ENCODE measurements around the gene SLC9A2.

SLC9A2 gene

DNA sequence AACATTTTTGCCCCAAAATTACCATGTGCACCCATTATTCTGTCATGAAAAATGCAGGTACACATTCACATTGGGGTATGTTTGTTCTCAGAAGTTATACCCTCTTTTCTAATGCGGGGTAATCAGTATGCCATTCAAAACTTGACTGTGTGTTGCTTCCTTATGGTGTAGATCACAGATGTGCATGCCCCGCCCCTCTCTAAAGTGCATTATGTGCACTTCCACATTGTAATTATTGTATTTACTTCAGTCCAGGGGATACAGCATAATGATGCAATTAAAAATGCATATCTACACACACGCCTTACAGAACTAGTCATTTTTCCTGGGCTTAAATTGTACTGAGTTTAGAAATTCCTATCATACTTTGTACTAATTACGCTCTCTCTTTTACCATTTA is 48.8 kb downstream of the SLC9A2 start:
- Mint-ChIP-seq H3K4me1 (ENCODE audit: low read depth in 2 of 2) (no peaks in the 10 kb centered on the region), H3K27ac (no peak overlapping the region), H3K4me3 (no peak overlapping the region), H3K9me3 (no peaks in the 10 kb centered on the region), H3K36me3 (ENCODE audit: insufficient read depth) (no peaks in the 10 kb centered on the region), H3K27me3 (peaks cover 29 to 31% of the 10 kb centered on the region in 2 donors)
- ATAC-seq (replicated peaks) (no peak), DNase-seq (no peak)

DNA sequence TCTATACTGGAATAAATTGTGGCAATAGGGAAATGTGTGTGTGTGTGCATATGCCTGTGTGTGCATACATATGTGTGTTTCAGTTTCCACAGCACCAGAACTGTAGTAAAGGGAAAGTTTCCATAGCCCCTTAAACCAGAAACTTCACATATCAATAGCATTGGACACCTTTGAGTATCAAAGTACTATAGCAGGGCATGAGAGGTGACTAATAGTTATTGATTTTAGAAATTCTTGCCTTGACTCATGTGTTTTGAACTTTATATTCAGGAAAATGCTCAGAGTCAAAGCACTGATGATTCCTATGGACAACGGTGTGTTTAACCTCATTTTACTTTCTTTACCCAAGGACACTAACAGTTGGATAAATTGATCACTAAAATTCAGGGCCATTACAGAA is 50.0 kb downstream of the SLC9A2 start:
- Mint-ChIP-seq H3K4me3 (no peak overlapping the region), H3K27me3 (peaks cover 31% of the 10 kb centered on the region in 2 donors), H3K9me3 (no peaks in the 10 kb centered on the region), H3K36me3 (ENCODE audit: insufficient read depth) (no peaks in the 10 kb centered on the region), H3K27ac (no peak overlapping the region), H3K4me1 (ENCODE audit: low read depth in 2 of 2) (no peaks in the 10 kb centered on the region)
- DNase-seq (no peak), ATAC-seq (replicated peaks) (no peak)

DNA sequence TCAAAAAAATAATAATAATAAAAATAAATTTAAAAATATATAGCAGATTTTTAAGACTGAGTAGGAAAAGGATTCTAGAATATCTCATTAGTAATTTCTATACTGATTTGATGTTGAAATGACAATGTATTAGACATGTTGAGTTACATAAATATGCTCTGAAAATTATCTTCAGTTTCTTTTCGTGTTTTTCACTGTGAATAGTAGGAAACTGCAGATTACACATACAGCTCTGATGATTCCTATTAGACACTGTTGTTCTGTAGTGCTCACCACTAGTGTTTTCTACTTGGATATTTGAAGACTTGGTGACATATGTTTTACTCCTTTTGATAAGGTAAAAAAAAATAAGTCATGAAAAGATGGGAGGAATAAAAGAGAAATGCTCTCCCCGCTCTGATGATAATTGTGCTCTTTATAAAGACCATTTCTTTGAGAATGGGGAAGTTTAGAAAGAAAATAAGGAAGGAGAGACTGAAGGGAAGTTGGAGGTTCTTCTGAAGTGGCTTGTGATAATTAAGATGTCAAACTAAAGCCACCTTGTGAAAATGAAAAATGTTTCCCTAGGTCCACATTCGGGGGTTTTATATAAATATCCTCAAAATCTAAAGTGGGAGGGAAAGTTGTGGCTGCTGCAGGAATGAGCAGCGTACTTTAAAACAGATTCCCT is 52.9 kb downstream of the SLC9A2 start:
- H3K9me3 Mint-ChIP-seq, result no peaks in the 10 kb centered on the region
- H3K27me3 Mint-ChIP-seq, result peaks cover 39% of the 10 kb centered on the region in 2 donors
- DNase-seq (no peak), ATAC-seq (replicated peaks) (no peak)
- peaks cover 3% of the 10 kb centered on the region for H3K36me3 Mint-ChIP-seq (ENCODE audit: insufficient read depth)
- H3K27ac Mint-ChIP-seq, result no peak overlapping the region
- H3K4me3 Mint-ChIP-seq, result no peak overlapping the region
- H3K4me1 Mint-ChIP-seq (ENCODE audit: low read depth in 2 of 2), result no peaks in the 10 kb centered on the region

- H3K4me3 Mint-ChIP-seq, result no peak overlapping the region
- no peak overlapping the region for H3K27ac Mint-ChIP-seq
- no peak for DNase-seq
- no peak for ATAC-seq (replicated peaks)
- no peaks in the 10 kb centered on the region for H3K9me3 Mint-ChIP-seq
- peaks cover 3% of the 10 kb centered on the region for H3K36me3 Mint-ChIP-seq (ENCODE audit: insufficient read depth)
- H3K4me1 Mint-ChIP-seq (ENCODE audit: low read depth in 2 of 2), result no peaks in the 10 kb centered on the region
- peaks cover 22 to 37% of the 10 kb centered on the region in 2 donors for H3K27me3 Mint-ChIP-seq
Observed at GRCh38 chr2:102674370-102674769, 55.0 kb downstream of the SLC9A2 start.

- no peak for DNase-seq
- H3K4me3 Mint-ChIP-seq, result no peak overlapping the region
- H3K36me3 Mint-ChIP-seq (ENCODE audit: insufficient read depth), result peaks cover 3% of the 10 kb centered on the region
- H3K4me1 Mint-ChIP-seq (ENCODE audit: low read depth in 2 of 2), result no peaks in the 10 kb centered on the region
- no peaks in the 10 kb centered on the region for H3K9me3 Mint-ChIP-seq
- no peak overlapping the region for H3K27ac Mint-ChIP-seq
- H3K27me3 Mint-ChIP-seq, result peaks cover 18 to 37% of the 10 kb centered on the region in 2 donors
- ATAC-seq (replicated peaks), result no peak
Observed at GRCh38 chr2:102674836-102675235, 55.5 kb downstream of the SLC9A2 start.

DNA sequence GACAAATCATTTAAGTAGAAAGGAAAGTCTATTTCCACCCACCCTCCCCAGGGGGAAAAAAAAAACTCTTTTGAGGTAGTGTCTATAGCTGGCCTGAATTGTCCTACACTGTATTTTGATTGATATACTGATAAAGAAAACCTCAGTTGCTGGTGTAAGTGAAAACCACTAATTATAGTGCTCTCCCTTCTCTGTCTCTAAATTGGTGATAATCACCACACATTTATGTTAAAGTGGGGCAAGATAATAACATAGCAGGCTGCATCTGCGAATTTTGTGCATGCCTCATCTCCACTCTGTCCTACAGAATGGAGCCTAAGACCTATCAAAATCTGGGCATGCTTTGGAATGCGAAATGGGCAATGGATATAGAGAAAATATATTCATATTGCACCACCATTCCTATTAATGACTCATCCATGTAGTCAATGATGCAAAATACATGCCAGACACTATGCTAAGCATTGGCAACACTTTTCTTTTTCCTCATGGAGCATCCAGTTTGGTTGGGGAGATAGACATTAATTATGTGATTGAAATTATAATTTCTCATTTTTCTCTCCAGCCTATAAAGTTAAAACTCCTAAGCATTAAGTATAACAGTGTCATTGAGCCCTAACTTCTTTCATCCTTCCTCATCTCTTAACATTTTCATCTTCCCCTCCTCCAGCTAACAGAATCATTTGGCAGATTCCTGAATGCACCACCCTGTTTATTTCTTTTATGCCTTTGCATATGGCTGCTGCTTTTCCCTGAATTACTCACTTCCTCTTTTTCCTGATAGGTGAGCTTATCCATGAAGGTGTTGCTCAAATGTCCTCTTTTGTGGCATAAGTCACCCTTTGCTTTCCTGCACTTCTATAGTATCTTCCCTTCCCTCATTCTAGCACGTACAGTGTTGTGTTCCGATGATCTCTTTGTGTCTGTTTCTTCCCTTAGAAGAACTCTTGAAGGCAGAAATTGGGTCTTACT is 58.2 kb downstream of the SLC9A2 start:
- ATAC-seq (replicated peaks), result no peak
- no peaks in the 10 kb centered on the region for H3K9me3 Mint-ChIP-seq
- no peak overlapping the region for H3K4me3 Mint-ChIP-seq
- no peak overlapping the region for H3K27ac Mint-ChIP-seq
- H3K27me3 Mint-ChIP-seq, result peaks cover 33% of the 10 kb centered on the region in 2 donors
- peaks cover 3% of the 10 kb centered on the region for H3K36me3 Mint-ChIP-seq (ENCODE audit: insufficient read depth)
- H3K4me1 Mint-ChIP-seq (ENCODE audit: low read depth in 2 of 2), result no peaks in the 10 kb centered on the region
- DNase-seq, result no peak

GRCh38 chr2:102678442-102678841 is 59.1 kb downstream of the SLC9A2 start:
- no peak for ATAC-seq (replicated peaks)
- Mint-ChIP-seq H3K27ac (no peak overlapping the region), H3K4me3 (no peak overlapping the region), H3K27me3 (peaks cover 33 to 34% of the 10 kb centered on the region in 2 donors), H3K36me3 (ENCODE audit: insufficient read depth) (peaks cover 3% of the 10 kb centered on the region), H3K4me1 (ENCODE audit: low read depth in 2 of 2) (no peaks in the 10 kb centered on the region), H3K9me3 (no peaks in the 10 kb centered on the region)
- DNase-seq, result no peak

DNA sequence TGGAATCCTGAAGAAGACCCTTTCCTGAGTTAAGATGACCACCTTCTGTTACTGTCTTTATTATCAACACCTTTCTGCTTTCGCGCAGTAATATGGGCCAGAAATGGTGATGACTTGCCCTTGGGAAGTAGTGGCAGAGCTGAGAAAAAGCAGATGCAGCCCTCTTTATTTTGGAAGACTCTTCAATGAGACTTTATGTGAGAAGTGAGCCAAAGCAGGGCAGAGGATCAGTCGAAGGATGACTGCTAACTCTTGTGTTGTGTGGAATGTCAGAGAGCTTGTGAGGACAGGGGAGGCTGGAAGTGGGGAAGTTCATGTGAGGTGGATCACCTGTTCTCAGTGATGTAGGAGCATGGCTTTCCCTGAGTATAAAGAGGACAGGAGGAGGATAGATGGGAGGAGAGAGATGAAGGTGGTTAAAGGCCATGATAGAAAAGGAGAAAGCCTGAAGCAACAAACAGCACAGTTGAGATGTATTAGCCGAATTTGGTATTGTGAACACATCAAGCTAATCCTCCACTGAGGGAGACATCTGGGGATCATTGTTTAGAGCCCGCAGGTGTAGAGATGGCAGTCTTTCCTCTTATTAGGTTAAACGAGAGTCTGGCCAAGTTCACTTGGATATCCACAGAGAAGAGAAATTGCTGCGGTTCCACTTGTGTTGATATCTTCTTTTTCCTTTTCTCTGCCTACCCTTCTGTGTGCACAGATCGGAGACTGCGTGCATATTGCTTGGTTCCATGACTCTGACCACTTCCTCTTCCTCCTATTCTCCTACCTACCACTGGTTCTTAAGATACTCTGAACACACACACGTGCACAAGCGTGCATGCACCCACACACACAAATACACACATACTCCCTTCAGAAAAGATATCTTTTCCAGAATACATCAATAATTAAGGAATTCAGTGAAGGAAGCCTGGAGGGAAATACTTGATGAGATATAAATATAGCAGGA is 67.4 kb downstream of the SLC9A2 start:
- DNase-seq, result no peak
- H3K4me3 Mint-ChIP-seq, result no peak overlapping the region
- no peaks in the 10 kb centered on the region for H3K4me1 Mint-ChIP-seq (ENCODE audit: low read depth in 2 of 2)

DNA sequence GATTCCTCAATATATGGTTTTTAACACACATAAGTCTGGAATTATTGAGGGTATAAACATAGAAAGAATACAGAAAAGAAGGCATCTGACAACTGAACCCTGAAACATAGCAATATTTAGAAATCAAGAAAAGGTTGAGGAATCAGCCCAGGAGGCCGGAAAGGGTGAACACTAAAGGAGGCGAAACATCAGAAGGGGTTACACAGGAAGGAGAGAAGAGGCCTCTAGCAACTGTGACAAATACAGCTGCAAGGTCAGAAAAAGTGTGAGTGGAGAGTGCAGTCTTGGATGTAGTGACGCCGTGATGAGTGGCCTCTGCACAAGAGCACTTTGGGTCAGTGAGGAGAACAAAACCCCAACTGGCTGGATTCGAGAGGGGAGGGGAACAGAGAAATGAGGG is 70.7 kb downstream of the SLC9A2 start:
- peaks cover 8 to 25% of the 10 kb centered on the region in 2 donors for H3K27me3 Mint-ChIP-seq
- no peaks in the 10 kb centered on the region for H3K9me3 Mint-ChIP-seq
- H3K4me3 Mint-ChIP-seq, result no peak overlapping the region
- no peaks in the 10 kb centered on the region for H3K36me3 Mint-ChIP-seq (ENCODE audit: insufficient read depth)
- ATAC-seq (replicated peaks), result no peak
- no peak for DNase-seq
- no peak overlapping the region for H3K27ac Mint-ChIP-seq
- no peaks in the 10 kb centered on the region for H3K4me1 Mint-ChIP-seq (ENCODE audit: low read depth in 2 of 2)

More for the DNA sequence above, 67.4 kb downstream of the SLC9A2 start:
- no peaks in the 10 kb centered on the region for H3K9me3 Mint-ChIP-seq
- no peaks in the 10 kb centered on the region for H3K36me3 Mint-ChIP-seq (ENCODE audit: insufficient read depth)
- ATAC-seq (replicated peaks), result peak; percentile 35
- H3K27me3 Mint-ChIP-seq, result peaks cover 6 to 20% of the 10 kb centered on the region in 2 donors
- H3K27ac Mint-ChIP-seq, result no peak overlapping the region

GRCh38 chr2:102696463-102696862 is 77.1 kb downstream of the SLC9A2 start:
- H3K4me3 Mint-ChIP-seq, result no peak overlapping the region
- no peaks in the 10 kb centered on the region for H3K4me1 Mint-ChIP-seq (ENCODE audit: low read depth in 2 of 2)
- no peaks in the 10 kb centered on the region for H3K9me3 Mint-ChIP-seq
- H3K36me3 Mint-ChIP-seq (ENCODE audit: insufficient read depth), result no peaks in the 10 kb centered on the region
- ATAC-seq (replicated peaks), result no peak
- no peak for DNase-seq
- H3K27me3 Mint-ChIP-seq, result peaks cover 27 to 32% of the 10 kb centered on the region in 2 donors
- no peak overlapping the region for H3K27ac Mint-ChIP-seq

GRCh38 chr2:102698369-102699111 is 79.2 kb downstream of the SLC9A2 start:
- Mint-ChIP-seq H3K36me3 (ENCODE audit: insufficient read depth) (no peaks in the 10 kb centered on the region), H3K27me3 (peaks cover 22 to 31% of the 10 kb centered on the region in 2 donors), H3K4me1 (ENCODE audit: low read depth in 2 of 2) (no peaks in the 10 kb centered on the region), H3K9me3 (no peaks in the 10 kb centered on the region), H3K4me3 (no peak overlapping the region), H3K27ac (no peak overlapping the region)
- no peak for ATAC-seq (replicated peaks)
- no peak for DNase-seq

- Mint-ChIP-seq H3K4me3 (no peak overlapping the region), H3K4me1 (ENCODE audit: low read depth in 2 of 2) (no peaks in the 10 kb centered on the region), H3K27me3 (peaks cover 41 to 48% of the 10 kb centered on the region in 2 donors), H3K36me3 (ENCODE audit: insufficient read depth) (no peaks in the 10 kb centered on the region), H3K27ac (no peak overlapping the region), H3K9me3 (no peaks in the 10 kb centered on the region)
- no peak for DNase-seq
- ATAC-seq (replicated peaks), result no peak
Observed at GRCh38 chr2:102703305-102703704, 84.0 kb downstream of the SLC9A2 start.
